ENCODE measurements around the gene STX19.

- TF ChIP-seq, protein P1, sequence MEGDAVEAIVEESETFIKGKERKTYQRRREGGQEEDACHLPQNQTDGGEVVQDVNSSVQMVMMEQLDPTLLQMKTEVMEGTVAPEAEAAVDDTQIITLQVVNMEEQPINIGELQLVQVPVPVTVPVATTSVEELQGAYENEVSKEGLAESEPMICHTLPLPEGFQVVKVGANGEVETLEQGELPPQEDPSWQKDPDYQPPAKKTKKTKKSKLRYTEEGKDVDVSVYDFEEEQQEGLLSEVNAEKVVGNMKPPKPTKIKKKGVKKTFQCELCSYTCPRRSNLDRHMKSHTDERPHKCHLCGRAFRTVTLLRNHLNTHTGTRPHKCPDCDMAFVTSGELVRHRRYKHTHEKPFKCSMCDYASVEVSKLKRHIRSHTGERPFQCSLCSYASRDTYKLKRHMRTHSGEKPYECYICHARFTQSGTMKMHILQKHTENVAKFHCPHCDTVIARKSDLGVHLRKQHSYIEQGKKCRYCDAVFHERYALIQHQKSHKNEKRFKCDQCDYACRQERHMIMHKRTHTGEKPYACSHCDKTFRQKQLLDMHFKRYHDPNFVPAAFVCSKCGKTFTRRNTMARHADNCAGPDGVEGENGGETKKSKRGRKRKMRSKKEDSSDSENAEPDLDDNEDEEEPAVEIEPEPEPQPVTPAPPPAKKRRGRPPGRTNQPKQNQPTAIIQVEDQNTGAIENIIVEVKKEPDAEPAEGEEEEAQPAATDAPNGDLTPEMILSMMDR (IDR thresholded peaks at IDR 0.05), result no peak
- no peak for TF ChIP-seq EZH2 (IDR thresholded peaks at IDR 0.05; ENCODE audit: borderline replicate concordance, insufficient read depth, low read depth, low read length, poor library complexity, severe bottlenecking)
Observed at GRCh38 chr3:93979850-93980676, 48.3 kb downstream of the STX19 start, which contains the start of gene ARL13B.
